Measurements from ENCODE around the gene RALGAPA2. TPM values are rescaled to one million over a fixed set of nuclear protein-coding genes. Genes with fewer than 3 reads are reported as not detected.

Gene RALGAPA2
- total RNA-seq, 1 experiment from 2014 or later: 18.2 TPM

DNA sequence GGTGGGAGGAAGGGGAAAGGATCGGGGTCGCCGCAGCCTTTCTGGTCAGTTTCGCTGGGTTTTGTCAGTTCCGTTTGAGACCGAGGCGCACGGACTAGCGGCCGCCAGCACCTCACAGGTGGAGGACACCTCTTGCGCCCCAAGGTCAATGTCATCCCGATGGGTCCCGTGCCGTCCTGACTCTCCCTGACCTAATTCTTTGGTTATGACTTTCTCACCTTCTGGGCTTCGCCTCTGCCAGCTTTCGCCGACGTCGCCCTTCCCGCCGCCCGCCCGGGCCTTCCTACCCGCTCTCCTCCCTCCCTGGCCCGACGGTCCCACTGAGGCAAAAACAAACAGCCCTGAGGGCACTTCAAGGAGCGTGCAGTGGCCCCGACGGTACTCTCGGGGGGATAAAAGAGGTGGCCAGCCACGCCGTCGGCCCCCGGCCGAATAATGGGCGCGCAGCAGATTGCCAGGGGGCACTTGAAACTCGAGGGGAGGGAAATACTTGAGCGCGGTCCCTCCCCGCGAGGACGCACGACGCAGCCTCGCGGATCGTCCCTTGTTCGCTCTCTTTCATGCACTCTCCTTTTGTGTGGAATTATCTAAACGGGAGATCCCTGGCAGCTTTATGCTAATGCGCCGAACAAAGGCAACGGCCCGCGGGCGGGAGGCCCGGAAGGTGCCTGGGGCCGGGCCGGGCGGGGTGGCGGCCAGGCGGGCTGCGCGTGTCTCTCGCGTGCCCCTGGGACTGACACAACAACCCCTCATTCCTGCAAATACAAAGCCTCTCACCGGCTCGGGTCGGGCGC lies 348.4 kb downstream of the RALGAPA2 start (continued):
- TF ChIP-seq OVOL2 (CRISPR knock-in tag; IDR thresholded peaks at IDR 0.05; ENCODE audit: borderline replicate concordance) (no peak), ZNF219 (CRISPR knock-in tag; IDR thresholded peaks at IDR 0.05; ENCODE audit: borderline replicate concordance) (no peak)
- TF ChIP-seq, protein P1, sequence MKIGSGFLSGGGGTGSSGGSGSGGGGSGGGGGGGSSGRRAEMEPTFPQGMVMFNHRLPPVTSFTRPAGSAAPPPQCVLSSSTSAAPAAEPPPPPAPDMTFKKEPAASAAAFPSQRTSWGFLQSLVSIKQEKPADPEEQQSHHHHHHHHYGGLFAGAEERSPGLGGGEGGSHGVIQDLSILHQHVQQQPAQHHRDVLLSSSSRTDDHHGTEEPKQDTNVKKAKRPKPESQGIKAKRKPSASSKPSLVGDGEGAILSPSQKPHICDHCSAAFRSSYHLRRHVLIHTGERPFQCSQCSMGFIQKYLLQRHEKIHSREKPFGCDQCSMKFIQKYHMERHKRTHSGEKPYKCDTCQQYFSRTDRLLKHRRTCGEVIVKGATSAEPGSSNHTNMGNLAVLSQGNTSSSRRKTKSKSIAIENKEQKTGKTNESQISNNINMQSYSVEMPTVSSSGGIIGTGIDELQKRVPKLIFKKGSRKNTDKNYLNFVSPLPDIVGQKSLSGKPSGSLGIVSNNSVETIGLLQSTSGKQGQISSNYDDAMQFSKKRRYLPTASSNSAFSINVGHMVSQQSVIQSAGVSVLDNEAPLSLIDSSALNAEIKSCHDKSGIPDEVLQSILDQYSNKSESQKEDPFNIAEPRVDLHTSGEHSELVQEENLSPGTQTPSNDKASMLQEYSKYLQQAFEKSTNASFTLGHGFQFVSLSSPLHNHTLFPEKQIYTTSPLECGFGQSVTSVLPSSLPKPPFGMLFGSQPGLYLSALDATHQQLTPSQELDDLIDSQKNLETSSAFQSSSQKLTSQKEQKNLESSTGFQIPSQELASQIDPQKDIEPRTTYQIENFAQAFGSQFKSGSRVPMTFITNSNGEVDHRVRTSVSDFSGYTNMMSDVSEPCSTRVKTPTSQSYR (CRISPR knock-in tag; IDR thresholded peaks at IDR 0.05): 0 out of 2 replicates have a peak, but pooled peaks have one; percentile 1

DNA sequence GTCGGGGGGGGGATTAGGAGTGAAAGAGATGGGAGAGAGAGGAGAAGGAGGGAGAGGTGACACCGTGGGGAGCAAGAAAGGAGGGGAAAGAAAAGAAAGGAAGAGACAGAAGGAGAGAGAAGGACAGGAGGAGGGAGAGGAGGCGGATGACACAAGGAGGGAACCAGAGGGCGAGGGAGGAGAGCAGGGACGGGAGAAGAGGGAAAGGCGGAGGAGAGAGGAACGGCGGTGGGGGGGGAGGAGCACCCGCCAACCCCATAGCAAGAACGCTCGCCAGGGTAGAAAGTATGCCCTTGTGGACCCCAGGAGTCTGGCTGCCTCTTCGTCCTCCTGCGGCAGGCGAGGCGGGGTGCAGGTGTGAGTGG lies 349.0 kb downstream of the RALGAPA2 start:
- ATAC-seq (peak; percentile 28), DNase-seq (ENCODE audit: low spot score) (no peak)
- Mint-ChIP-seq H3K4me1 (peaks cover 31% of the 10 kb centered on the region), H3K9me3 (no peaks in the 10 kb centered on the region), H3K4me3 (peak overlapping the region; percentile 76), H3K36me3 (no peaks in the 10 kb centered on the region), H3K27ac (no peak overlapping the region), H3K27me3 (ENCODE audit: low read depth) (peaks cover 83% of the 10 kb centered on the region)
- ChIA-PET POLR2A (no interaction called here), CTCF (interaction anchor here (1.2 kb wide), 1 partner anchor 230 kb away, joined by 11 read pairs; no protein-coding TSS in a partner anchor)
- TF ChIP-seq, protein P2, sequence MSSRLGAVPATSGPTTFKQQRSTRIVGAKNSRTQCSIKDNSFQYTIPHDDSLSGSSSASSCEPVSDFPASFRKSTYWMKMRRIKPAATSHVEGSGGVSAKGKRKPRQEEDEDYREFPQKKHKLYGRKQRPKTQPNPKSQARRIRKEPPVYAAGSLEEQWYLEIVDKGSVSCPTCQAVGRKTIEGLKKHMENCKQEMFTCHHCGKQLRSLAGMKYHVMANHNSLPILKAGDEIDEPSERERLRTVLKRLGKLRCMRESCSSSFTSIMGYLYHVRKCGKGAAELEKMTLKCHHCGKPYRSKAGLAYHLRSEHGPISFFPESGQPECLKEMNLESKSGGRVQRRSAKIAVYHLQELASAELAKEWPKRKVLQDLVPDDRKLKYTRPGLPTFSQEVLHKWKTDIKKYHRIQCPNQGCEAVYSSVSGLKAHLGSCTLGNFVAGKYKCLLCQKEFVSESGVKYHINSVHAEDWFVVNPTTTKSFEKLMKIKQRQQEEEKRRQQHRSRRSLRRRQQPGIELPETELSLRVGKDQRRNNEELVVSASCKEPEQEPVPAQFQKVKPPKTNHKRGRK (CRISPR knock-in tag; IDR thresholded peaks at IDR 0.05; ENCODE audit: borderline replicate concordance): peak; percentile 74; the same call in 1 of the 2 replicates
- TF ChIP-seq ZNF219 (CRISPR knock-in tag; IDR thresholded peaks at IDR 0.05; ENCODE audit: borderline replicate concordance) (no peak), NFE2L1 (CRISPR knock-in tag; IDR thresholded peaks at IDR 0.05) (peak; percentile 60; the same call in 1 of the 2 replicates), FOXP1 (CRISPR knock-in tag; IDR thresholded peaks at IDR 0.05; ENCODE audit: borderline replicate concordance) (0 out of 2 replicates have a peak, but pooled peaks have one; percentile 29)
- TF ChIP-seq, protein P1 (CRISPR knock-in tag; IDR thresholded peaks at IDR 0.05): peak; percentile 50; the same call in 1 of the 2 replicates

DNA sequence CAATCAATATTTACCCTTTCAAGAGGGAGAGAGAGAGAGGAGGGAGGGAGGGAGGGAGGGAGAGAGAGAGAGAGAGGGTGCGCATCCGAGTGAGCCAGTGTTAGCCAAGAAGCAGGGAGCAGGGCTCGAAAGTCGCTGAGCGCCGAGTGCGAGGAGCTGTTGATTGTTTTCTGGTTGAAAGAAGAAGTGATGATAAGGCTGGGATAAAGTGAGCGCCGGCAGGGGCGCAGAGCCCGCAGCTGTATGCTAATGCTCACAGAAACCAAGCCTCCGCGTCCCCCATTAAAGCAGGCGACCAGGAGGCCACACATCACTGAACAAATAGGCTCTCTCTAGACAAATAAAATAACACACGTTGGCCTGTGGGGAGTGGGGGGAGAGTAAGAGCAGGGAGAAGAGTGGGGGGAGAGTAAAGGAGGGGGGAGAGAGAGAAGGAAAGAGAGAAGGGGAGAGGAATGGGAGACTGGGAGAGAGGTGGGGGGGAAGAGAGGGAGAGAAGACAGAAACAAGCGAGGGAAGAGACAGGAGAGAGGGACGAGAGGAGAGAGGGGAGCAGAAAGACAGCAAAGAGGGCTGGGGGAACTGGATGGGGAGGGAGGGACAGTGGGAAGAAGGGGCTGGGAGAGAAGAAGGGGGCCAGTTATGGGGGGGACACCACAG lies 349.5 kb downstream of the RALGAPA2 start:
- TF ChIP-seq SMAD4 (CRISPR knock-in tag; IDR thresholded peaks at IDR 0.05) (no peak), OVOL2 (CRISPR knock-in tag; IDR thresholded peaks at IDR 0.05; ENCODE audit: borderline replicate concordance) (no peak), ETV6 (CRISPR knock-in tag; IDR thresholded peaks at IDR 0.05) (no peak), GRHL2 (CRISPR knock-in tag; IDR thresholded peaks at IDR 0.05; ENCODE audit: insufficient replicate concordance, severe bottlenecking) (no peak), NFATC4 (CRISPR knock-in tag; IDR thresholded peaks at IDR 0.05) (no peak), NR3C1 (CRISPR knock-in tag; conservative IDR thresholded peaks at IDR 0.05; ENCODE audit: low read depth) (no peak), ZNF423 (CRISPR knock-in tag; IDR thresholded peaks at IDR 0.05) (no peak), NFE2L1 (CRISPR knock-in tag; IDR thresholded peaks at IDR 0.05) (no peak), HMGA2 (CRISPR knock-in tag; IDR thresholded peaks at IDR 0.05) (no peak)
- TF ChIP-seq, protein P3, sequence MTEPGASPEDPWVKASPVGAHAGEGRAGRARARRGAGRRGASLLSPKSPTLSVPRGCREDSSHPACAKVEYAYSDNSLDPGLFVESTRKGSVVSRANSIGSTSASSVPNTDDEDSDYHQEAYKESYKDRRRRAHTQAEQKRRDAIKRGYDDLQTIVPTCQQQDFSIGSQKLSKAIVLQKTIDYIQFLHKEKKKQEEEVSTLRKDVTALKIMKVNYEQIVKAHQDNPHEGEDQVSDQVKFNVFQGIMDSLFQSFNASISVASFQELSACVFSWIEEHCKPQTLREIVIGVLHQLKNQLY (CRISPR knock-in tag; IDR thresholded peaks at IDR 0.05): no peak
- TF ChIP-seq, protein P4, sequence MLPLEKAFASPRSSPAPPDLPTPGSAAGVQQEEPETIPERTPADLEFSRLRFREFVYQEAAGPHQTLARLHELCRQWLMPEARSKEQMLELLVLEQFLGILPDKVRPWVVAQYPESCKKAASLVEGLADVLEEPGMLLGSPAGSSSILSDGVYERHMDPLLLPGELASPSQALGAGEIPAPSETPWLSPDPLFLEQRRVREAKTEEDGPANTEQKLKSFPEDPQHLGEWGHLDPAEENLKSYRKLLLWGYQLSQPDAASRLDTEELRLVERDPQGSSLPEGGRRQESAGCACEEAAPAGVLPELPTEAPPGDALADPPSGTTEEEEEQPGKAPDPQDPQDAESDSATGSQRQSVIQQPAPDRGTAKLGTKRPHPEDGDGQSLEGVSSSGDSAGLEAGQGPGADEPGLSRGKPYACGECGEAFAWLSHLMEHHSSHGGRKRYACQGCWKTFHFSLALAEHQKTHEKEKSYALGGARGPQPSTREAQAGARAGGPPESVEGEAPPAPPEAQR (CRISPR knock-in tag; IDR thresholded peaks at IDR 0.05): no peak
- TF ChIP-seq, protein P5, sequence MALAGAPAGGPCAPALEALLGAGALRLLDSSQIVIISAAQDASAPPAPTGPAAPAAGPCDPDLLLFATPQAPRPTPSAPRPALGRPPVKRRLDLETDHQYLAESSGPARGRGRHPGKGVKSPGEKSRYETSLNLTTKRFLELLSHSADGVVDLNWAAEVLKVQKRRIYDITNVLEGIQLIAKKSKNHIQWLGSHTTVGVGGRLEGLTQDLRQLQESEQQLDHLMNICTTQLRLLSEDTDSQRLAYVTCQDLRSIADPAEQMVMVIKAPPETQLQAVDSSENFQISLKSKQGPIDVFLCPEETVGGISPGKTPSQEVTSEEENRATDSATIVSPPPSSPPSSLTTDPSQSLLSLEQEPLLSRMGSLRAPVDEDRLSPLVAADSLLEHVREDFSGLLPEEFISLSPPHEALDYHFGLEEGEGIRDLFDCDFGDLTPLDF (CRISPR knock-in tag; IDR thresholded peaks at IDR 0.05): no peak
- TF ChIP-seq, protein P6, sequence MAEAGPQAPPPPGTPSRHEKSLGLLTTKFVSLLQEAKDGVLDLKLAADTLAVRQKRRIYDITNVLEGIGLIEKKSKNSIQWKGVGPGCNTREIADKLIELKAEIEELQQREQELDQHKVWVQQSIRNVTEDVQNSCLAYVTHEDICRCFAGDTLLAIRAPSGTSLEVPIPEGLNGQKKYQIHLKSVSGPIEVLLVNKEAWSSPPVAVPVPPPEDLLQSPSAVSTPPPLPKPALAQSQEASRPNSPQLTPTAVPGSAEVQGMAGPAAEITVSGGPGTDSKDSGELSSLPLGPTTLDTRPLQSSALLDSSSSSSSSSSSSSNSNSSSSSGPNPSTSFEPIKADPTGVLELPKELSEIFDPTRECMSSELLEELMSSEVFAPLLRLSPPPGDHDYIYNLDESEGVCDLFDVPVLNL (CRISPR knock-in tag; IDR thresholded peaks at IDR 0.05; ENCODE audit: borderline replicate concordance, low read depth): no peak

More for the DNA sequence above, 349.5 kb downstream of the RALGAPA2 start:
- peak; percentile 4 for ATAC-seq
- Mint-ChIP-seq H3K4me3 (peak overlapping the region; percentile 76), H3K27me3 (ENCODE audit: low read depth) (peaks cover 83% of the 10 kb centered on the region), H3K9me3 (no peaks in the 10 kb centered on the region), H3K36me3 (no peaks in the 10 kb centered on the region), H3K27ac (no peak overlapping the region; the same call in 1 of the 2 replicates), H3K4me1 (peaks cover 31% of the 10 kb centered on the region)
- ChIA-PET POLR2A (interaction anchor here (0.6 kb wide), 1 partner anchor 27 kb away, joined by 3 read pairs; no protein-coding TSS in a partner anchor), CTCF (interaction anchor here (0.6 to 1.2 kb wide), 5 partner anchors 9 to 231 kb away, joined by 3 to 11 read pairs (median 4); no protein-coding TSS in a partner anchor)
- DNase-seq (ENCODE audit: low spot score): peak; percentile 65
